Neural cell (in vitro differentiated cells): Measurements from ENCODE around the gene ENDOV. TPM values are rescaled to one million over a fixed set of nuclear protein-coding genes. Genes with fewer than 3 reads are reported as not detected.

ENCODE experiments used
- H2AFZ ChIP-seq: fragments of 200-600, 300-800 bp; sonication (generic), shearing (Covaris generic); 2 replicates; pipeline ENCODE4 v1.6.0; 2014; ENCODE audit warnings: low read depth, mild to moderate bottlenecking, antibody characterized with exemption, low read length, moderate library complexity
- H3F3A ChIP-seq: fragments of 200-600 bp; shearing (Covaris generic); 2 replicates; pipeline ENCODE4 v1.6.1; 2016; ENCODE audit warnings: mild to moderate bottlenecking, moderate library complexity, mixed read lengths, antibody characterized with exemption, low read length; ENCODE audit not compliant: insufficient read depth, poor library complexity, severe bottlenecking
- H3K27ac ChIP-seq: fragments of 200-600, 300-800 bp; sonication (generic), shearing (Covaris generic); 2 replicates; pipeline ENCODE4 v1.5.1; 2014; ENCODE audit warnings: mild to moderate bottlenecking, low read length, moderate library complexity
- H3K27me3 ChIP-seq: fragments of 300-800, 200-600 bp; sonication (generic), shearing (Covaris generic); 2 replicates; pipeline ENCODE4 v1.6.0; 2014; ENCODE audit warnings: mild to moderate bottlenecking, low read depth, low read length, moderate library complexity; ENCODE audit not compliant: insufficient read depth
- H3K36me3 ChIP-seq: fragments of 300-800, 200-600 bp; sonication (generic), shearing (Covaris generic); 2 replicates; pipeline ENCODE4 v1.5.1; 2014; ENCODE audit warnings: mild to moderate bottlenecking, antibody characterized with exemption, low read length, moderate library complexity; ENCODE audit not compliant: insufficient read depth
- H3K4me2 ChIP-seq: fragments of 300-800, 200-600 bp; sonication (generic), shearing (Covaris generic); 2 replicates; pipeline ENCODE4 v1.6.0; 2014; ENCODE audit warnings: mild to moderate bottlenecking, low read length
- H3K4me3 ChIP-seq: fragments of 300-800, 200-600 bp; sonication (generic), shearing (Covaris generic); 2 replicates; pipeline ENCODE4 v1.5.1; 2014; ENCODE audit warnings: mild to moderate bottlenecking, low read length, moderate library complexity
- H3K79me2 ChIP-seq: fragments of 200-600 bp; shearing (Covaris generic); replicated peaks from 2 replicates; pipeline ENCODE4 v1.6.0; 2014; ENCODE audit warnings: mild to moderate bottlenecking, low read length, moderate library complexity; ENCODE audit not compliant: insufficient read depth
- H3K9ac ChIP-seq: fragments of 300-800, 200-600 bp; sonication (generic), shearing (Covaris generic); 2 replicates; pipeline ENCODE4 v1.6.1; 2016; ENCODE audit warnings: mild to moderate bottlenecking, low read length, mixed read lengths
- H3K9me2 ChIP-seq: fragments of 200-600 bp; shearing (Covaris generic); 2 replicates; pipeline ENCODE4 v1.6.1; 2016; ENCODE audit warnings: mild to moderate bottlenecking, low read length, mixed read lengths; ENCODE audit not compliant: insufficient read depth
- H3K9me3 ChIP-seq: fragments of 200-600, 300-800 bp; sonication (generic), shearing (Covaris generic); 2 replicates; pipeline ENCODE4 v1.6.1; 2016; ENCODE audit warnings: mild to moderate bottlenecking, mixed run types, low read length, moderate library complexity, mixed read lengths
- H4K20me1 ChIP-seq: fragments of 200-600 bp; shearing (Covaris generic); 2 replicates; pipeline ENCODE4 v1.6.1; 2016; ENCODE audit warnings: mild to moderate bottlenecking, mixed run types; ENCODE audit not compliant: insufficient read depth
- EP300 ChIP-seq: fragments of 450-650 bp; conservative IDR thresholded peaks from 2 replicates; pipeline ENCODE4 v1.6.1; 2014; ENCODE audit warnings: antibody characterized with exemption, mild to moderate bottlenecking, moderate library complexity; ENCODE audit not compliant: poor library complexity, severe bottlenecking
- EZH2 ChIP-seq: fragments of 200-600, 300-800 bp; shearing (Covaris generic), sonication (generic); IDR thresholded peaks from 2 replicates; pipeline ENCODE4 v1.6.1; 2014; ENCODE audit warnings: antibody characterized with exemption, low read length, borderline replicate concordance, mild to moderate bottlenecking; ENCODE audit not compliant: insufficient read depth, poor library complexity, severe bottlenecking
- MXI1 ChIP-seq: fragments of 450-650 bp; conservative IDR thresholded peaks from 2 replicates; pipeline ENCODE4 v1.6.1; 2014; ENCODE audit warnings: antibody characterized with exemption, mild to moderate bottlenecking; ENCODE audit not compliant: poor library complexity, severe bottlenecking
- POLR2AphosphoS5 ChIP-seq: IDR thresholded peaks from 2 replicates; pipeline ENCODE4 v1.6.1; 2012
- RAD21 ChIP-seq: fragments of 450-650 bp; conservative IDR thresholded peaks from 2 replicates; pipeline ENCODE4 v1.6.1; 2014; ENCODE audit warnings: antibody characterized with exemption, mild to moderate bottlenecking, moderate library complexity
- REST ChIP-seq: IDR thresholded peaks from 2 replicates; pipeline ENCODE4 v1.6.1; 2012; ENCODE audit warnings: borderline replicate concordance
- SMC3 ChIP-seq: fragments of 450-650 bp; conservative IDR thresholded peaks from 2 replicates; pipeline ENCODE4 v1.6.1; 2014; ENCODE audit warnings: antibody characterized with exemption, mild to moderate bottlenecking, moderate library complexity; ENCODE audit not compliant: poor library complexity
- TAF1 ChIP-seq: IDR thresholded peaks from 2 replicates; pipeline ENCODE4 v1.6.1; 2012; ENCODE audit warnings: low read depth
- polyA plus RNA-seq: library from polyadenylated mRNA; depleted of rRNA; stranded (reverse); fragments of >200 nt; gene quantifications from 2 replicates; pipeline ENCODE4 v1.2.3, GENCODE V29; 2014
- TF ChIP-seq, protein P1 (sequence below): fragments of 450-650 bp; IDR thresholded peaks from 2 replicates; pipeline ENCODE4 v1.5.1; 2014; ENCODE audit warnings: antibody characterized with exemption, mild to moderate bottlenecking, moderate library complexity; ENCODE audit not compliant: poor library complexity, severe bottlenecking

The ENDOV gene
- polyA plus RNA-seq, 1 donor from 2014 or later, result 31.2 TPM

DNA sequence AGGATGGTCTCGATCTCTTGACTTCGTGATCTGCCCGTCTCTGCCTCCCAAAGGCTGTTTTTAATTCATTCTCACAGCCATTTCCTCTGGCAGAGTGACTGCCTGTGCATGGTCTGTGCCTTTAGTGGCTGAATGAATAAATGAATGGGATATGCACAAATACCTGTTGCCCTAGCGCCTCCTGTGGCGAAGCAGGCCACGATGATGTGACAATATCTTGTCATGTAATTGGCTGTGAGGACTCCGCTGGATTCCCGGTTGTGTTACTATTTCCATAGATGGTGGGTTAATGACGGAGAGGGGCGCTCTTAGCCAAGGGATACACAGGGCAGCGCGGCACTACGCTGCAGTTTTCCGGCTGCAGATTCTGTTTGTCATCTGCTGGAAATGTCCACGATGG is 26.8 kb upstream of the ENDOV start:
- Histone ChIP-seq H4K20me1 (no peaks in the 10 kb centered on the region), H3K9me2 (no peaks in the 10 kb centered on the region), H3K4me3 (no peak overlapping the region), H3K36me3 (no peaks in the 10 kb centered on the region), H2AFZ (no peak overlapping the region), H3F3A (no peaks in the 10 kb centered on the region), H3K9me3 (no peaks in the 10 kb centered on the region), H3K4me2 (no peak overlapping the region), H3K27ac (no peak overlapping the region), H3K9ac (no peak overlapping the region), H3K27me3 (no peaks in the 10 kb centered on the region), H3K79me2 (no peaks in the 10 kb centered on the region)
- TF ChIP-seq EZH2, result no peak

DNA sequence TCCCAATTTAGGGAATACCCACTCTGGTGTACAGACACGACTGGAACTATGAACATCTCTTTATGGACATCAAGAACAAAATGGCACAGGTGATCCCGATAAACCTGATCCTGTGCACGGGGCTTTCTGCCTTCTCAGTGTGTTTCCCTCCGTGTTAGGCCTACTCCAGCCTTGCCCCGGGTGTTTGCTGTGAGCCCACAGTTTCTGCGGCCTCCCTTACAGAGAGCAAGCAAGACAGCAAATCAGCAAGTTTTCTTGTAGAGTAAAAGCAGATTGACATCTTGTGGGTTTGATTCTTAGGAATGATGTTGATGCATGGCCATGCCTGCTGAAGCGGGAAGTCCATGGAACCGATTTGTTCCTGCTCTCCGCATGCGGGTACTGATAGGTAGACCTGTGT is 26.4 kb upstream of the ENDOV start:
- H3K79me2 ChIP-seq, result no peaks in the 10 kb centered on the region
- H3K9me2 ChIP-seq, result no peaks in the 10 kb centered on the region
- H3K4me2 ChIP-seq, result no peak overlapping the region
- H4K20me1 ChIP-seq, result no peaks in the 10 kb centered on the region
- H3K9me3 ChIP-seq, result no peaks in the 10 kb centered on the region
- TF ChIP-seq REST, result no peak
- TF ChIP-seq, protein P1, sequence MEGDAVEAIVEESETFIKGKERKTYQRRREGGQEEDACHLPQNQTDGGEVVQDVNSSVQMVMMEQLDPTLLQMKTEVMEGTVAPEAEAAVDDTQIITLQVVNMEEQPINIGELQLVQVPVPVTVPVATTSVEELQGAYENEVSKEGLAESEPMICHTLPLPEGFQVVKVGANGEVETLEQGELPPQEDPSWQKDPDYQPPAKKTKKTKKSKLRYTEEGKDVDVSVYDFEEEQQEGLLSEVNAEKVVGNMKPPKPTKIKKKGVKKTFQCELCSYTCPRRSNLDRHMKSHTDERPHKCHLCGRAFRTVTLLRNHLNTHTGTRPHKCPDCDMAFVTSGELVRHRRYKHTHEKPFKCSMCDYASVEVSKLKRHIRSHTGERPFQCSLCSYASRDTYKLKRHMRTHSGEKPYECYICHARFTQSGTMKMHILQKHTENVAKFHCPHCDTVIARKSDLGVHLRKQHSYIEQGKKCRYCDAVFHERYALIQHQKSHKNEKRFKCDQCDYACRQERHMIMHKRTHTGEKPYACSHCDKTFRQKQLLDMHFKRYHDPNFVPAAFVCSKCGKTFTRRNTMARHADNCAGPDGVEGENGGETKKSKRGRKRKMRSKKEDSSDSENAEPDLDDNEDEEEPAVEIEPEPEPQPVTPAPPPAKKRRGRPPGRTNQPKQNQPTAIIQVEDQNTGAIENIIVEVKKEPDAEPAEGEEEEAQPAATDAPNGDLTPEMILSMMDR, result no peak
- TF ChIP-seq POLR2AphosphoS5, result no peak
- TF ChIP-seq EZH2, result no peak
- TF ChIP-seq SMC3, result no peak
- TF ChIP-seq TAF1, result no peak
- TF ChIP-seq RAD21, result no peak
- TF ChIP-seq EP300, result no peak
- no peak for TF ChIP-seq MXI1
- no peaks in the 10 kb centered on the region for H3F3A ChIP-seq
- H2AFZ ChIP-seq, result no peak overlapping the region
- no peak overlapping the region for H3K9ac ChIP-seq
- no peak overlapping the region for H3K27ac ChIP-seq
- H3K36me3 ChIP-seq, result no peaks in the 10 kb centered on the region
- no peak overlapping the region for H3K4me3 ChIP-seq
- no peaks in the 10 kb centered on the region for H3K27me3 ChIP-seq
